IMR-90 (cell line): ENCODE measurements around the gene BFSP1. TPM values are rescaled to one million over a fixed set of nuclear protein-coding genes. Genes with fewer than 3 reads are reported as not detected.

Experiments
- ATAC-seq: fragments of 200-7000 bp; cut with Tn5 transposase; 2 replicates; pipeline ENCODE4 v1.9.1; 2020; ENCODE audit warnings: low read depth, mild to moderate bottlenecking, moderate library complexity
- BruUV-seq: library from RNA; stranded (reverse); fragments of 400-500 nt; replicated peaks from 2 replicates; lab custom pipeline; 2021; lab: Mats Ljungman, UMichigan
- CTCF ChIA-PET: fragments of 300-600 bp; formaldehyde crosslinking; extraction: SDS; loops from one replicate; lab custom pipeline; 2021; ENCODE audit warnings: antibody characterized with exemption; lab: Yijun Ruan, JAX
- POLR2A ChIA-PET: fragments of 300-600 bp; sonication (Branson Sonifier 250); formaldehyde crosslinking; loops from one replicate; lab custom pipeline; 2022; ENCODE audit warnings: antibody characterized with exemption; ENCODE audit not compliant: unreplicated experiment; lab: Charles Lee
- DNase-seq: peaks from one replicate; pipeline ENCODE4 v3.0.0; 2013
- H2AFZ ChIP-seq: replicated peaks from 2 replicates; pipeline ENCODE3; 2013; ENCODE audit warnings: low read length, mild to moderate bottlenecking; ENCODE audit not compliant: poor library complexity
- H2AK5ac ChIP-seq: 2 replicates; pipeline ENCODE4 v1.6.1; 2013; ENCODE audit warnings: low read depth, low read length, inconsistent platforms
- H2AK9ac ChIP-seq: replicated peaks from 2 replicates; pipeline ENCODE3; 2013; ENCODE audit warnings: mild to moderate bottlenecking, low read depth, low read length, moderate library complexity; ENCODE audit not compliant: poor library complexity
- H2BK120ac ChIP-seq: 2 replicates; pipeline ENCODE4 v1.6.1; 2013; ENCODE audit warnings: low read depth, low read length, inconsistent platforms
- H2BK15ac ChIP-seq: 3 replicates; pipeline ENCODE4 v1.6.1; 2013; ENCODE audit warnings: low read depth, low read length, inconsistent platforms
- H2BK20ac ChIP-seq: 2 replicates; pipeline ENCODE4 v1.6.1; 2013; ENCODE audit warnings: low read depth, mild to moderate bottlenecking, inconsistent platforms, low read length, moderate library complexity
- H2BK5ac ChIP-seq: 2 replicates; pipeline ENCODE4 v1.6.1; 2013; ENCODE audit warnings: mild to moderate bottlenecking, low read depth, low read length, inconsistent platforms; ENCODE audit not compliant: poor library complexity, severe bottlenecking
- H3K14ac ChIP-seq: replicated peaks from 2 replicates; pipeline ENCODE4 v1.6.1; 2013; ENCODE audit warnings: low read depth, low read length, inconsistent platforms
- H3K18ac ChIP-seq: 2 replicates; pipeline ENCODE4 v1.6.1; 2013; ENCODE audit warnings: low read depth, low read length, control low read depth
- H3K23ac ChIP-seq: 2 replicates; pipeline ENCODE4 v1.6.1; 2013; ENCODE audit warnings: low read depth, low read length, inconsistent platforms
- H3K27ac ChIP-seq: 2 replicates; pipeline ENCODE4 v1.5.1; 2013; ENCODE audit warnings: mild to moderate bottlenecking, control low read depth, low read length; ENCODE audit not compliant: insufficient read depth
- H3K27me3 ChIP-seq: 2 replicates; pipeline ENCODE4 v1.6.1; 2013; ENCODE audit warnings: low read length; ENCODE audit not compliant: control insufficient read depth, insufficient read depth
- H3K36me3 ChIP-seq: 2 replicates; pipeline ENCODE4 v1.6.1; 2013; ENCODE audit warnings: low read length, mixed read lengths; ENCODE audit not compliant: control insufficient read depth, insufficient read depth
- H3K4ac ChIP-seq: 2 replicates; pipeline ENCODE4 v1.6.1; 2013; ENCODE audit warnings: low read depth, low read length, inconsistent platforms
- H3K4me1 ChIP-seq: 2 replicates; pipeline ENCODE4 v1.6.1; 2013; ENCODE audit warnings: low read length, mixed read lengths; ENCODE audit not compliant: control insufficient read depth, insufficient read depth
- H3K4me2 ChIP-seq: 2 replicates; pipeline ENCODE4 v1.6.1; 2013; ENCODE audit warnings: low read depth, mild to moderate bottlenecking, control low read depth, low read length, moderate library complexity
- H3K4me3 ChIP-seq: 2 replicates; pipeline ENCODE4 v1.5.1; 2013; ENCODE audit warnings: low read depth, mild to moderate bottlenecking, control low read depth, low read length, moderate library complexity; ENCODE audit not compliant: insufficient read depth
- H3K56ac ChIP-seq: 2 replicates; pipeline ENCODE4 v1.6.1; 2013; ENCODE audit warnings: low read length, inconsistent platforms; ENCODE audit not compliant: insufficient read depth; ENCODE audit errors: extremely low read depth
- H3K79me1 ChIP-seq, 2 experiments: 2 replicates each; pipeline ENCODE4 v1.6.1; 2013; ENCODE audit warnings: low read length in 2 of 2, inconsistent platforms in 1 of 2, low read depth in 1 of 2
- H3K9ac ChIP-seq: 2 replicates; pipeline ENCODE4 v1.6.1; 2013; ENCODE audit warnings: low read depth, low read length, control low read depth
- H3K9me1 ChIP-seq: 2 replicates; pipeline ENCODE4 v1.6.1; 2013; ENCODE audit warnings: low read length, inconsistent platforms; ENCODE audit not compliant: insufficient read depth
- H3K9me3 ChIP-seq: 2 replicates; pipeline ENCODE4 v1.6.1; 2013; ENCODE audit warnings: low read length; ENCODE audit not compliant: control insufficient read depth, insufficient read depth
- H4K20me1 ChIP-seq: 2 replicates; pipeline ENCODE4 v1.6.1; 2013; ENCODE audit warnings: low read length, inconsistent platforms; ENCODE audit not compliant: insufficient read depth
- H4K5ac ChIP-seq: 2 replicates; pipeline ENCODE4 v1.6.1; 2013; ENCODE audit warnings: mild to moderate bottlenecking, low read depth, low read length, control low read depth
- H4K8ac ChIP-seq, 2 experiments: 2 replicates each; pipeline ENCODE4 v1.6.1; 2013; ENCODE audit warnings: low read depth in 2 of 2, low read length in 2 of 2, control low read depth in 1 of 2, inconsistent platforms in 1 of 2
- H4K91ac ChIP-seq: 2 replicates; pipeline ENCODE4 v1.6.1; 2013; ENCODE audit warnings: low read depth, low read length, inconsistent platforms; ENCODE audit not compliant: insufficient read depth
- MXI1 ChIP-seq: IDR thresholded peaks from 2 replicates; pipeline ENCODE4 v1.6.1; 2012; ENCODE audit warnings: low read depth, mild to moderate bottlenecking, low read length, moderate library complexity, borderline replicate concordance
- NFE2L2 ChIP-seq: fragments of 150-350 bp; IDR thresholded peaks from 2 replicates; pipeline ENCODE4 v1.6.1; 2016; ENCODE audit warnings: low read depth, mild to moderate bottlenecking, low read length
- WGBS, 2 experiments: methylation state at CpG; one replicate each; pipeline versions ENCODE4 v1.1.5 to v1.1.7; 2013; ENCODE audit warnings: missing lambda C conversion rate in 2 of 2; ENCODE audit not compliant: insufficient read length in 1 of 2; ENCODE audit errors: extremely low coverage in 2 of 2; 5-methylcytosine and 5-hydroxymethylcytosine counted together
- dilution Hi-C: fragments of 300-500 bp; cut with HindIII; formaldehyde crosslinking; loops from one replicate; pipeline ENCODE4 v1.14.3; 2018; ENCODE audit warnings: low sequenced_read_pairs; ENCODE audit not compliant: unreplicated experiment
- in situ Hi-C: fragments of 300-500 bp; cut with MboI; formaldehyde crosslinking; loops from 3 replicates; pipeline ENCODE4 v1.14.3; 2019; ENCODE audit warnings: low sequenced_read_pairs, inconsistent platforms, mixed read lengths
- intact Hi-C: fragments of 100-400 bp; cut with micrococcal nuclease; formaldehyde crosslinking; loops from 2 replicates; pipeline ENCODE4 v1.10.0; 2022
- polyA plus RNA-seq, 3 experiments: library from polyadenylated mRNA; depleted of rRNA; stranded (reverse); fragments of >200 nt; gene quantifications; 2 replicates each; pipeline ENCODE4 v1.2.3, GENCODE V29; 2012; ENCODE audit warnings: low replicate concordance in 1 of 3
- total RNA-seq: library from RNA; depleted of rRNA; stranded (reverse); fragments of >200 nt; gene quantifications from 2 replicates; pipeline ENCODE4 v1.2.3, GENCODE V29; 2012

The BFSP1 gene
- total and polyA plus RNA-seq, 2 of the 4 experiments (the other 2 are of a cell fraction): 1.1 to 2.0 TPM

- Histone ChIP-seq H3K18ac (no peak overlapping the region), H3K4me1 (no peaks in the 10 kb centered on the region), H3K56ac (no peak overlapping the region), H3K23ac (no peak overlapping the region), H4K20me1 (no peaks in the 10 kb centered on the region), H3K9me3 (0 out of 2 replicates have a peak, but pooled peaks cover under 1% of the 10 kb centered on the region), H3K27me3 (peaks cover 21% of the 10 kb centered on the region), H2AK5ac (no peak overlapping the region), H2BK5ac (no peak overlapping the region), H3K9ac (no peak overlapping the region), H2BK20ac (no peak overlapping the region), H3K4ac (no peak overlapping the region), H4K91ac (no peak overlapping the region), H2AFZ (no peak overlapping the region), H2BK120ac (no peak overlapping the region), H2AK9ac (no peak overlapping the region), H2BK15ac (no peak overlapping the region), H3K9me1 (no peaks in the 10 kb centered on the region), H3K4me3 (no peak overlapping the region), H3K79me1 (no peaks in the 10 kb centered on the region), H3K4me2 (no peak overlapping the region), H3K27ac (no peak overlapping the region), H4K5ac (no peak overlapping the region), H4K8ac (no peak overlapping the region), H3K36me3 (no peaks in the 10 kb centered on the region), H3K14ac (no peak overlapping the region)
- ChIA-PET CTCF (interaction anchor here (0.6 kb wide), 1 partner anchor 35 kb away, joined by 3 read pairs; no protein-coding TSS in a partner anchor), POLR2A (no interaction called here)
- 86% methylated on average over 1 of the region's 5 CpGs; no CpG with 5 or more reads in 1 of the 2 experiments for WGBS, 2 experiments
- BruUV-seq: no TSS peak
- dilution Hi-C loops: no loop called here
- in situ Hi-C loops: no loop called here
- no peak for TF ChIP-seq NFE2L2
- no peak for TF ChIP-seq MXI1
- DNase-seq (no peak), ATAC-seq (no peak)
- intact Hi-C loops: no loop called here
These were observed 85.0 kb downstream of the BFSP1 start for GRCh38 chr20:17446171-17446570.
